ENCODE measurements around the gene STARD3NL. TPM values are rescaled to one million over a fixed set of nuclear protein-coding genes. Genes with fewer than 3 reads are reported as not detected.

The STARD3NL gene
- total and polyA plus RNA-seq, 10 of the 15 experiments (the other 5 are each of a cell fraction or from before 2014, with no cell fraction given), result 66.1 to 133 (median 85.7) TPM

- Histone ChIP-seq H3K4me1 (ENCODE audit: control insufficient read depth, insufficient read depth, low read length) (peaks cover 6% of the 10 kb centered on the region; the same call in 1 of the 2 replicates), H3K9me3 (replicated peaks; ENCODE audit: control insufficient read depth, insufficient read depth, low read length) (no peaks in the 10 kb centered on the region), H2AFZ (ENCODE audit: control insufficient read depth, low read depth, low read length) (no peak overlapping the region), H3K9ac (ENCODE audit: control insufficient read depth, insufficient read depth, low read length) (no peak overlapping the region), H4K20me1 (ENCODE audit: control insufficient read depth, insufficient read depth) (no peaks in the 10 kb centered on the region), H3K36me3 (ENCODE audit: control insufficient read depth in 2 of 2, insufficient read depth in 2 of 2, low read length in 1 of 2) (no peaks in the 10 kb centered on the region), H3K79me2 (ENCODE audit: control insufficient read depth, insufficient read depth, low read length) (no peaks in the 10 kb centered on the region), H3K4me2 (ENCODE audit: control insufficient read depth, insufficient read depth) (no peak overlapping the region), H3K4me3 (no peak overlapping the region), H3K27ac (ENCODE audit: control insufficient read depth, insufficient read depth) (no peak overlapping the region), H3K27me3 (replicated peaks in 1 of 2; ENCODE audit: control insufficient read depth in 2 of 2, insufficient read depth in 2 of 2, low read length in 1 of 2) (no peaks in the 10 kb centered on the region)
- intact Hi-C loops (cut with micrococcal nuclease; ENCODE audit: unreplicated experiment) (no loop called here), in situ Hi-C loops (cut with MboI) (no loop called here)
- ChIA-PET SMC1A (ENCODE audit: uncharacterized antibody, unreplicated experiment) (interaction anchor here (1.0 to 1.2 kb wide), 3 partner anchors 9 to 44 kb away, joined by 3 to 5 read pairs (median 4); no protein-coding TSS in a partner anchor), RAD21 (ENCODE audit: unreplicated experiment) (interaction anchor here (1.1 kb wide), 1 partner anchor 60 kb away, joined by 3 read pairs; no protein-coding TSS in a partner anchor), CTCF (interaction anchor here (1.3 to 2.7 kb wide), 4 partner anchors 55 to 167 kb away, joined by 3 to 9 read pairs (median 6); no protein-coding TSS in a partner anchor), POLR2A (interaction anchor here (0.6 kb wide), 1 partner anchor 42 kb away, joined by 3 read pairs; no protein-coding TSS in a partner anchor)
- 32% methylated on average over 3 of the region's 3 CpGs for WGBS (ENCODE audit: insufficient coverage, insufficient replicate concordance, low lambda C conversion rate, missing lambda C conversion rate)
- no TSS peak for BruUV-seq (replicated peaks)
- no peak for TF ChIP-seq BMI1 (IDR thresholded peaks at IDR 0.05; ENCODE audit: borderline replicate concordance)
- DNase-seq (ENCODE audit: low read depth, low spot score) (no peak), ATAC-seq (no peak), FAIRE-seq (no peak)
These were observed 97.0 kb downstream of the STARD3NL start for GRCh38 chr7:38274927-38275620.

DNA sequence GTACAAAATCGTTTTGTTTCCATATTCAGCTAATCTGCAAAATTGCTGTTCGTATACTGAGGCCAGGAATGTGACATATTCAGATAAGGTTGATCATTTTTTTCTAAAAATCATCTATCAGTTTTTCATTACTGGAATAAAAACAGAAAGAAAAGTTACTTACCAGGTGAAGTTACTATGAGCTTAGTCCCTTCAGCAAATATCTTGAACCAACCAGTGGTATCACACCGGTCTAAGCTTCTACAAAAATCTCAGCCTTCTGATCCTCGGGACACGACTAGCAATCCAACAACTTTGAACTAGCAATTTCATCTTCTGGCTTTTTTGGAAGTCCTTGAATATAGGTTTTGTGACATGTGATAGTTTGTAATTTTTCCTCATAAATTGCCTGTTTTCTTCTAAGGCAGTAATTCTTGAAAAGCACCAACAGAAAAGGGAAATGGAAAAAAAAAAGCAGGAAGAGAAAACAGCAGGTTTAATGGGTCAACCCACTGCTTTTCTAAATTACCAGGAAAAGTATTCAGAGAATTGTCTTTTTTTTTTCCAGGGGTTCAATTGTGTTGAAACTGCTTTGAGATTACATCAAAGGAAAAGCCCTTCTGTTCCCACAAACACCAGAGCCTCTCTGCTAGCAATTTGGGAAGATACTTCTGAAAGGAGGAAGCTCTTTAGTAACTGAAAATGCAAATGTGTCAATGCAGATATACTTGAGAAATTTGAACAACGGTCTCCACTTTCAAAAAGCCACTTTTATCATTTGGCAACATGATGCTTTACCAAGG is 98.2 kb downstream of the STARD3NL start:
- no peak for ATAC-seq
- intact Hi-C loops (cut with micrococcal nuclease; ENCODE audit: unreplicated experiment), result no loop called here
- Histone ChIP-seq H3K27ac (ENCODE audit: control insufficient read depth, insufficient read depth) (no peak overlapping the region), H3K9me3 (replicated peaks; ENCODE audit: control insufficient read depth, insufficient read depth, low read length) (no peaks in the 10 kb centered on the region), H2AFZ (ENCODE audit: control insufficient read depth, low read depth, low read length) (no peak overlapping the region), H3K27me3 (replicated peaks in 1 of 2; ENCODE audit: control insufficient read depth in 2 of 2, insufficient read depth in 2 of 2, low read length in 1 of 2) (no peaks in the 10 kb centered on the region), H3K79me2 (ENCODE audit: control insufficient read depth, insufficient read depth, low read length) (no peaks in the 10 kb centered on the region), H3K36me3 (ENCODE audit: control insufficient read depth in 2 of 2, insufficient read depth in 2 of 2, low read length in 1 of 2) (no peaks in the 10 kb centered on the region), H4K20me1 (ENCODE audit: control insufficient read depth, insufficient read depth) (no peaks in the 10 kb centered on the region), H3K4me2 (ENCODE audit: control insufficient read depth, insufficient read depth) (no peak overlapping the region), H3K9ac (ENCODE audit: control insufficient read depth, insufficient read depth, low read length) (no peak overlapping the region), H3K4me3 (no peak overlapping the region), H3K4me1 (ENCODE audit: control insufficient read depth, insufficient read depth, low read length) (peaks cover 6% of the 10 kb centered on the region; the same call in 1 of the 2 replicates)
- ChIA-PET POLR2A (no interaction called here), SMC1A (ENCODE audit: uncharacterized antibody, unreplicated experiment) (interaction anchor here (0.8 kb wide), 1 partner anchor 11 kb away, joined by 3 read pairs; no protein-coding TSS in a partner anchor), RAD21 (ENCODE audit: unreplicated experiment) (interaction anchor here (1.0 kb wide), 1 partner anchor 60 kb away, joined by 3 read pairs; no protein-coding TSS in a partner anchor), CTCF (interaction anchor here (1.8 to 2.7 kb wide), 2 partner anchors 59 kb away, joined by 8 to 9 read pairs; no protein-coding TSS in a partner anchor)
- no peak for FAIRE-seq
- DNase-seq (ENCODE audit: low read depth, low spot score), result no peak
- TF ChIP-seq RCOR1 (conservative IDR thresholded peaks at IDR 0.05; ENCODE audit: low read depth, low read length) (no peak), RB1 (IDR thresholded peaks at IDR 0.05; ENCODE audit: borderline replicate concordance) (no peak), BACH1 (IDR thresholded peaks at IDR 0.05; ENCODE audit: borderline replicate concordance) (no peak), ELK1 (IDR thresholded peaks at IDR 0.05; ENCODE audit: low read depth, low read length) (no peak), IRF3 (IDR thresholded peaks at IDR 0.05) (no peak)
- in situ Hi-C loops (cut with MboI), result no loop called here
- BruUV-seq (replicated peaks), result no TSS peak
- 65% methylated on average over 6 of the region's 6 CpGs for WGBS (ENCODE audit: insufficient coverage, insufficient replicate concordance, low lambda C conversion rate, missing lambda C conversion rate)
